ENCODE results near the gene NXN. TPM values are rescaled to one million over a fixed set of nuclear protein-coding genes. Genes with fewer than 3 reads are reported as not detected.
"Not testable (repeated sequence)": the region's sequence is repeated elsewhere in the genome, so short reads cannot be mapped to it uniquely, and the experiment has no call there.

The NXN gene
- total RNA-seq, 1 experiment from 2014 or later: 48.4 TPM

DNA sequence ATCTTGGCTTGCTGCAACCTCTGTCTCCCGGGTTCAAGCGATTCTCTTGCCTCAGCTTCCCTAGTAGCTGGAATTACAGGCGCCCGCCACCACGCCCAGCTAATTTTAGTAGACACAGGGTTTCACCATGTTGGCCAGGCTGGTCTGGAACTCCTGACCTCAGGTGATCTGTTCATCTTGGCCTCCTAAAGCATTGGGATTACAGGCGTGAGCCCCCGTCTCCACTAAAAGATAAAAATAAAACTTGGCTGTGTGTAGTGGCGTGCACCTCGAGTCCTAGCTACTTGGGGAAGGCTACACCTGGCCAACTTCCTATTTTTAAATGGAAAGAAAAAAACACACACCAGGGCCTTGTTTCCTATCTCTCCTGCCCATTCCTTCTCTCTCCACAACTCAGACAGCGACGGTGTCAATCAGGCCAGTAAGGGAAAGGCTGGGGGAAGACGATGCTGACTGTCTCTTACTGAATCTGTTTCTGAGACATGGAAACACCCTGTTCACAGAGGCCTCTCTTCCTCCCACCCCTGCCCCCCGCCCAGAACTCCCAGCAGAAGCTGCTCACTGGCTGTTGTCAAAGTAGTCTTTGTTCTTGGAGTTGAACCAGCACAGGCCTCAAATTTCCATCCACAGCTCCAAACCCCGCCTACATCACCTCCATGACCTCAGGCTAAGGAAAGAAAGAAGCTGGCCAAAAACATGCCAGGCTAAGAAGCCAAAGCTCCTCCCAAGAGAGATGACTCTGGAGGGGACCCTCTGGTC is 96.6 kb downstream of the NXN start:
- no peak overlapping the region for H3K27ac ChIP-seq

GRCh38 chr17:881778-882177 is 97.8 kb downstream of the NXN start:
- Histone ChIP-seq H3K36me3 (no peaks in the 10 kb centered on the region), H3K9me3 (replicated peaks) (no peaks in the 10 kb centered on the region), H3K4me3 (no peak overlapping the region), H3K27ac (no peak overlapping the region), H3K27me3 (replicated peaks) (no peaks in the 10 kb centered on the region), H3K4me1 (replicated peaks) (peaks cover 39% of the 10 kb centered on the region)
- no peak for DNase-seq (ENCODE audit: low read depth in 1 of 2, low spot score in 2 of 2)

More for the DNA sequence above, 96.6 kb downstream of the NXN start:
- no peaks in the 10 kb centered on the region for H3K27me3 ChIP-seq (replicated peaks)
- H3K4me3 ChIP-seq: no peak overlapping the region
- no peaks in the 10 kb centered on the region for H3K36me3 ChIP-seq
- H3K4me1 ChIP-seq (replicated peaks): peaks cover 47% of the 10 kb centered on the region
- DNase-seq (ENCODE audit: low read depth in 1 of 2, low spot score in 2 of 2): no peak
- no peaks in the 10 kb centered on the region for H3K9me3 ChIP-seq (replicated peaks)

DNA sequence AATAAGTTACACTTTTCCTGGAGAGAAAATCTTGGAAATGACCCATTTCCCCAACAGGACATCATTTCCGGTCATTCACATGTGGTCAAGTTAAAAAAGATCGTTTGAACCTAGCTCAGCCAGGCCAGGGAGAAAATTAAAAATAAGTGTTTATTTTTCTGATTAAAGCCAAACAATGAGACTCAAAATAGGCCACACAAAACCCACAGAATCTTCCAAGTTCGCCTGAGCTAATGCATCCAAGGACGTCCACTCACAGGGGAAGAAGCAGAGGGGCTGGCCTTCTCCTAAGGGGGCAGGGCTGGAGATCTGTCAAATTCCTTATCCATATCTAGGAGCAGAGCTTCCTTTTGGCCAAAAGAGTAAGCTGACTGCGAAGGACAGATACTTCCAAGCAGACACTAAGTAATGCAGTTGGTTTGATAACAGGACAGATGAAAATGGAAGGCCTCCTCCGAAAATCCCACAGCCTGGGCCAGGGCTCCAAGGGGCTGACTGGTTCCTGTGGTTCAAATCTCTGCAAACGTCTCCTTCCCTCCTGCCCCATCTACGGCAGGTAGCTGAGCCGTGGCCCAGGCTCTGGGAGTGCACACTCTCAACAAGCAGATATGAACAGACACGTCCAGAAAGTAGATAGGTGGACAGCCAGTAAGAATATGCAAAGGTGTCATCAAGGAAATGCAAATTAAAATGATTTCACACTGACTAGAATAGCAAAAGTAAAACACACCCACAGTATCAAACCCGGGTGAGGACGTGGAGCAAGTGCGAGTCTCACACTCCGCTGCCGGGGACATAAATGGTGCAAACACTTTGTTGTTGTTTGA is 98.9 kb downstream of the NXN start:
- Histone ChIP-seq H3K9me3 (replicated peaks) (no peaks in the 10 kb centered on the region), H3K27me3 (replicated peaks) (no peaks in the 10 kb centered on the region), H3K36me3 (no peaks in the 10 kb centered on the region), H3K27ac (peak overlapping the region; percentile 70), H3K4me3 (no peak overlapping the region), H3K4me1 (replicated peaks) (peaks cover 39% of the 10 kb centered on the region)
- DNase-seq (ENCODE audit: low read depth in 1 of 2, low spot score in 2 of 2): no peak

DNA sequence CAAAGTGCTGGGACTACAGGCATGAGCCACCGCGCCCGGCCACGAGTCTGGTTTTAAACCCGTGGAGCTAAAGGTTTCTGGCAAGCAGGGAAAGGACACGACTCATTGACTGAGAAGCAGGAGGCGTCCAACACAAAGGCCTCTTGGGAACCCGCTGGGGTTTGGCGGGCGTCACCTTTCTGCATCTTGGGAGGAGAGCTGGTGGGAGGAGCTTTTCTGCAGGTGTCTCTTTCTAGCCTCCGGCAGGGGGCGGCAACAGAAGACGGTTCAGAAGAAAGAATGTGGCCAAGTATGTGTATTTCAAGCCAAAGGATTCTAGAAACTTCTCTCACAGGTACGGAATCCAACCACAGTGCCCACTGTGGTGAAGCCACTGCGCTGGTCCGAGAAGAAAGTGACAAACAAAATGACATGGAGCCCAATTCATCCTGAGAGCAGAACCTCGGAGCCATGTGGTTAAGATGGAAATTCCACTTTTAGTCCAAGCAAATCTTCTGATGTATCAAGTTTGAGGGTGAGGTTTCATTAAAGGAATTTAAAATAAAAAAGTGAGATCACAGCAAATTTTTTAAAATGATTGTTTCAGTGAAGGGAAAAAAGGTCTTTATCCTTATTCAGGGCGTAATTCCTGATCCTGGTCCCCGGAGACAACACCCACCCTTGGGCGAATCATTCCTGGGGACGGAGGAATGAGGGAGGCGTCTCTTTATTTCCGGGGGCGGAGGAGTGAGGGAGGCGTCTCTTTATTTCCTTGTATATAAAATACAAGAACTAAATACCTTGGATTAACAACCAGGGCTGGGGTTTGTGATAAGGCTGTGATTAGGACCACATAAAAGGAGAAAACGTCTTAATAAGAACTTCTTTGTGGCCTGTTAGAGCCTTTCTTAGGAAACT is 99.8 kb downstream of the NXN start:
- Histone ChIP-seq H3K4me3 (no peak overlapping the region), H3K27me3 (replicated peaks) (no peaks in the 10 kb centered on the region), H3K27ac (peak overlapping the region; percentile 70), H3K4me1 (replicated peaks) (peaks cover 39% of the 10 kb centered on the region), H3K36me3 (no peaks in the 10 kb centered on the region), H3K9me3 (replicated peaks) (no peaks in the 10 kb centered on the region)
- DNase-seq (ENCODE audit: low read depth in 1 of 2, low spot score in 2 of 2): peak; percentile 58 to 59

- Histone ChIP-seq H3K9me3 (replicated peaks) (no peaks in the 10 kb centered on the region), H3K4me1 (replicated peaks) (peaks cover 31% of the 10 kb centered on the region), H3K4me3 (no peak overlapping the region), H3K36me3 (no peaks in the 10 kb centered on the region), H3K27me3 (replicated peaks) (no peaks in the 10 kb centered on the region), H3K27ac (no peak overlapping the region)
- DNase-seq (ENCODE audit: low read depth in 1 of 2, low spot score in 2 of 2): no peak
Observed at GRCh38 chr17:877630-878029, 101.9 kb downstream of the NXN start.

GRCh38 chr17:876272-876671 is 103.3 kb downstream of the NXN start:
- DNase-seq (ENCODE audit: low read depth in 1 of 2, low spot score in 2 of 2): no peak
- Histone ChIP-seq H3K4me1 (replicated peaks) (peaks cover 23% of the 10 kb centered on the region), H3K9me3 (replicated peaks) (no peaks in the 10 kb centered on the region), H3K27me3 (replicated peaks) (no peaks in the 10 kb centered on the region), H3K36me3 (no peaks in the 10 kb centered on the region), H3K4me3 (no peak overlapping the region), H3K27ac (no peak overlapping the region)

- H3K9me3 ChIP-seq (replicated peaks); H3K27ac ChIP-seq; H3K4me3 ChIP-seq; H3K36me3 ChIP-seq; H3K27me3 ChIP-seq (replicated peaks); H3K4me1 ChIP-seq (replicated peaks); DNase-seq (ENCODE audit: low read depth in 1 of 2, low spot score in 2 of 2): not testable (repeated sequence)
Observed at GRCh38 chr17:874590-874989, 105.0 kb downstream of the NXN start.

- H3K27ac ChIP-seq: no peak overlapping the region
- DNase-seq (ENCODE audit: low read depth in 1 of 2, low spot score in 2 of 2): no peak
- H3K9me3 ChIP-seq (replicated peaks): no peaks in the 10 kb centered on the region
- H3K4me1 ChIP-seq (replicated peaks): no peaks in the 10 kb centered on the region
- no peaks in the 10 kb centered on the region for H3K36me3 ChIP-seq
- H3K4me3 ChIP-seq: no peak overlapping the region
- H3K27me3 ChIP-seq (replicated peaks): no peaks in the 10 kb centered on the region
Observed at GRCh38 chr17:872855-873254, 106.7 kb downstream of the NXN start.

- no peak for DNase-seq (ENCODE audit: low read depth in 1 of 2, low spot score in 2 of 2)
- Histone ChIP-seq H3K4me3 (no peak overlapping the region), H3K4me1 (replicated peaks) (no peaks in the 10 kb centered on the region), H3K36me3 (no peaks in the 10 kb centered on the region), H3K9me3 (replicated peaks) (no peaks in the 10 kb centered on the region), H3K27ac (no peak overlapping the region), H3K27me3 (replicated peaks) (no peaks in the 10 kb centered on the region)
Observed at GRCh38 chr17:871751-872519, 107.6 kb downstream of the NXN start.

DNA sequence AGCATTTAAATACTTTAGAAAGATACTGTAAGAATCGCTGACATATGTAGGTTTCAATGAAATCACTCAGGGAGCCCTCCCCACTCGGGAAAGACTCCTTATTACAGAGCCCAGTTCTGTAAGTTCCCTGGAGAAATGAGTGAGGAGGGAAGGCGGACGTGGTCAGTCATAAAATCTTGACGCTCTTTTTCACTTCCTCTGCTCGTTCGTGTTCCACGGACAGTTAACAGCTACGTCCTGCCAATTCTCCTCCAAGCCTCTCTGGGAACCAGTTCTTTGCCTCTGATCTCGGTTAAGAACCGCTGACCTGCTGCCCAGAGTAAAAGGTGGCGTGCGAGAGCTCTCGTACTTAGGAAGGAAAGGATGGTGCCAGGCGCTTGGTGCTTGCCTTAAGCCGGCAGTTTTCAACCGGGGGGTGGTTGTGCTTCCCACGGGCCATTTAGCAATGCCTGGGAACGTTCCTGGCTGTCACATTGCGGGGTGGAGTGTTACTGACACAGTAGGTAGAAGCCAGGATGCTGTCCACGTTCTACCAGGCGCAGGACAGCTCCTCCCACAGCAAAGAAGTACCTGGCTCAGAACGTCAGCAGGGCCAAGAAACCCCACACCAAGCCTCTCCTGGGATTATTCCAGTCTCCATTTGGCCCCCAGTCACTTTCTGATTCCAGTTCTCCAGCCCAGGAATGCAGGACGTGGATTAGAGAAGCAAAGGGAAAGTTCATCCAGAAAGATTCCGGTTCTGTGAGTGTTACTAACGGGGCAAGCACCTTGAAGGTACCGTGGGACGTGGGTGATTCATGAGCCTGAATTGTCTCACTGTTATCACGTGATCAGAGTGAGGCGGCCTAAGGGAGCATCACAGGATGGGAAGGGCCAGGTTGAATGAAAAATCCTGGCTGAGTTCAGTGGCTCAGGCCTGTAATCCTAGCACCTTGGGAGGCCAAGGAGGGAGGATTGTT is 109.7 kb downstream of the NXN start:
- Histone ChIP-seq H3K4me3 (no peak overlapping the region), H3K9me3 (replicated peaks) (no peaks in the 10 kb centered on the region; the same call in 1 of the 2 replicates), H3K27me3 (replicated peaks) (no peaks in the 10 kb centered on the region), H3K36me3 (no peaks in the 10 kb centered on the region), H3K27ac (no peak overlapping the region), H3K4me1 (replicated peaks) (no peaks in the 10 kb centered on the region)
- no peak for DNase-seq (ENCODE audit: low read depth in 1 of 2, low spot score in 2 of 2)

GRCh38 chr17:869086-869485 is 110.5 kb downstream of the NXN start:
- H3K36me3 ChIP-seq: no peaks in the 10 kb centered on the region
- no peak for DNase-seq (ENCODE audit: low read depth in 1 of 2, low spot score in 2 of 2)
- H3K4me3 ChIP-seq: no peak overlapping the region
- no peaks in the 10 kb centered on the region for H3K4me1 ChIP-seq (replicated peaks)
- H3K9me3 ChIP-seq (replicated peaks): no peaks in the 10 kb centered on the region; the same call in 1 of the 2 replicates
- no peak overlapping the region for H3K27ac ChIP-seq
- no peaks in the 10 kb centered on the region for H3K27me3 ChIP-seq (replicated peaks)

GRCh38 chr17:867896-868489 is 111.6 kb downstream of the NXN start:
- no peak overlapping the region for H3K27ac ChIP-seq
- DNase-seq (ENCODE audit: low read depth in 1 of 2, low spot score in 2 of 2): no peak
- no peaks in the 10 kb centered on the region for H3K36me3 ChIP-seq
- H3K4me3 ChIP-seq: no peak overlapping the region
- no peaks in the 10 kb centered on the region; the same call in 1 of the 2 replicates for H3K9me3 ChIP-seq (replicated peaks)
- H3K27me3 ChIP-seq (replicated peaks): no peaks in the 10 kb centered on the region
- H3K4me1 ChIP-seq (replicated peaks): no peaks in the 10 kb centered on the region
